ENCODE measurements around the gene SCMH1. TPM values are rescaled to one million over a fixed set of nuclear protein-coding genes. Genes with fewer than 3 reads are reported as not detected.

The SCMH1 gene
- total and polyA plus RNA-seq, 2 experiments from 2014 or later: 15.0 to 19.4 TPM

DNA sequence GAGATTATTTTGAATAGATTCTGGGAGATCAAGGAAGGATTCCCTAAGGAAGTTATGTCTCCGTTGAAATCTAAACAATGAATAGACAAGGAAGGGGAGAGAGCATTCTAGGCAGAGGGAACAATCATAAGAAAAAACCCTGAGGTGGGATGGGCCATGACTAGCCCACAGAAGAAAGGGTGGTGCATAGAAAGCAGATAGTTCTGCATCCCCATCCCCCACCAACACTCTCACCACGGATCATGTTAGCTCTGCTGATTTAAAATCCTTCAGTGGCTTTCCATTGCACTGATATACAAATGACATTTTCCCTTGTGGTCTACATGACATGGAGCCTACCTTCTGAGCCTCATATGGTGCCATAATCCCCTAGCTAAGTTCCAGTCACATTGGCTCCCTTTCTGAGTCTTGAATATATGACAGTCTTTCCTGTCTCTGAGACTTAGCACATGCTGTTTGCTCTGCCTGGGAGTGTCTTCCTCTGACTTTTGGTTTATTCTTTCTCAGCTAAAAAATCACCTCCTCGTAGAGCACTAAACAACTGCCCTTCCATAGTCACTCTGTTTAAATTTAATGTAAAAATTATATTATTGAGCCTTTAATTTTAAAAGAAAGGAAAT, 15.2 kb downstream of the SCMH1 start:
- H3F3A ChIP-seq (replicated peaks; ENCODE audit: low read depth): no peaks in the 10 kb centered on the region

DNA sequence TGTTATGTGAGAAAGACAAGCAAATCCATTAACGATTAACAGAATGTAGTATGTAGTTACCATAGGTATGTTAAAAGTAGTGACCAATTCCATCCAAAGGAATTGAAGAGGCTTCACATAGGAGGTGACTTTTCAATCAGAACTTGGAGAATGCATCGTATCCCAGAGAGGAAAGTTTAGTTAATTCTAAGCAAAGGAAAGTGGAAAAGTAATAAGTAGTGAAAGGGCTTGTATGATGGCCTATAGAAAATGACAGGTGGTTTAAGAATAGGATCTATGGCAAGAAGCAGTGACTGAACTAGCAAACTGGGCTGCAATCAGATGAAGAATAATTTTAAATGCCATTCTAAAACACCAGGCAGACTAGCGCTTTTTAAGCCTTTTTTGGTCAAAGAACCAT, 16.6 kb downstream of the SCMH1 start:
- TF ChIP-seq EZH2phosphoT487 (IDR thresholded peaks at IDR 0.05; ENCODE audit: unreplicated experiment) (no peak), ZNF114 (CRISPR knock-in tag; IDR thresholded peaks at IDR 0.05) (no peak), NANOG (IDR thresholded peaks at IDR 0.05; ENCODE audit: borderline replicate concordance) (no peak)
- TF ChIP-seq, protein P1, sequence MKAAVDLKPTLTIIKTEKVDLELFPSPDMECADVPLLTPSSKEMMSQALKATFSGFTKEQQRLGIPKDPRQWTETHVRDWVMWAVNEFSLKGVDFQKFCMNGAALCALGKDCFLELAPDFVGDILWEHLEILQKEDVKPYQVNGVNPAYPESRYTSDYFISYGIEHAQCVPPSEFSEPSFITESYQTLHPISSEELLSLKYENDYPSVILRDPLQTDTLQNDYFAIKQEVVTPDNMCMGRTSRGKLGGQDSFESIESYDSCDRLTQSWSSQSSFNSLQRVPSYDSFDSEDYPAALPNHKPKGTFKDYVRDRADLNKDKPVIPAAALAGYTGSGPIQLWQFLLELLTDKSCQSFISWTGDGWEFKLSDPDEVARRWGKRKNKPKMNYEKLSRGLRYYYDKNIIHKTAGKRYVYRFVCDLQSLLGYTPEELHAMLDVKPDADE (IDR thresholded peaks at IDR 0.05): no peak
- TF ChIP-seq, protein P2, sequence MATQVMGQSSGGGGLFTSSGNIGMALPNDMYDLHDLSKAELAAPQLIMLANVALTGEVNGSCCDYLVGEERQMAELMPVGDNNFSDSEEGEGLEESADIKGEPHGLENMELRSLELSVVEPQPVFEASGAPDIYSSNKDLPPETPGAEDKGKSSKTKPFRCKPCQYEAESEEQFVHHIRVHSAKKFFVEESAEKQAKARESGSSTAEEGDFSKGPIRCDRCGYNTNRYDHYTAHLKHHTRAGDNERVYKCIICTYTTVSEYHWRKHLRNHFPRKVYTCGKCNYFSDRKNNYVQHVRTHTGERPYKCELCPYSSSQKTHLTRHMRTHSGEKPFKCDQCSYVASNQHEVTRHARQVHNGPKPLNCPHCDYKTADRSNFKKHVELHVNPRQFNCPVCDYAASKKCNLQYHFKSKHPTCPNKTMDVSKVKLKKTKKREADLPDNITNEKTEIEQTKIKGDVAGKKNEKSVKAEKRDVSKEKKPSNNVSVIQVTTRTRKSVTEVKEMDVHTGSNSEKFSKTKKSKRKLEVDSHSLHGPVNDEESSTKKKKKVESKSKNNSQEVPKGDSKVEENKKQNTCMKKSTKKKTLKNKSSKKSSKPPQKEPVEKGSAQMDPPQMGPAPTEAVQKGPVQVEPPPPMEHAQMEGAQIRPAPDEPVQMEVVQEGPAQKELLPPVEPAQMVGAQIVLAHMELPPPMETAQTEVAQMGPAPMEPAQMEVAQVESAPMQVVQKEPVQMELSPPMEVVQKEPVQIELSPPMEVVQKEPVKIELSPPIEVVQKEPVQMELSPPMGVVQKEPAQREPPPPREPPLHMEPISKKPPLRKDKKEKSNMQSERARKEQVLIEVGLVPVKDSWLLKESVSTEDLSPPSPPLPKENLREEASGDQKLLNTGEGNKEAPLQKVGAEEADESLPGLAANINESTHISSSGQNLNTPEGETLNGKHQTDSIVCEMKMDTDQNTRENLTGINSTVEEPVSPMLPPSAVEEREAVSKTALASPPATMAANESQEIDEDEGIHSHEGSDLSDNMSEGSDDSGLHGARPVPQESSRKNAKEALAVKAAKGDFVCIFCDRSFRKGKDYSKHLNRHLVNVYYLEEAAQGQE (IDR thresholded peaks at IDR 0.05; ENCODE audit: unreplicated experiment): no peak
- H3K4me1 ChIP-seq (ENCODE audit: insufficient read depth): peaks cover 8% of the 10 kb centered on the region; the same call in 1 of the 2 replicates
- Mint-ChIP-seq H3K36me3 (ENCODE audit: low read depth) (peaks cover 5% of the 10 kb centered on the region; the same call in 2 of the 3 replicates), H3K27ac (no peak overlapping the region), H3K4me3 (no peak overlapping the region), H3K4me1 (peaks cover 6% of the 10 kb centered on the region), H3K9me3 (peaks cover 1% of the 10 kb centered on the region; the same call in 1 of the 3 replicates), H3K27me3 (ENCODE audit: insufficient read depth, low read depth, poor library complexity) (no peaks in the 10 kb centered on the region)
- peaks cover 5% of the 10 kb centered on the region; the same call in 1 of the 2 replicates for H4K20me1 ChIP-seq (replicated peaks; ENCODE audit: insufficient read depth)
- H3K79me2 ChIP-seq (replicated peaks; ENCODE audit: insufficient read depth): peaks cover 5% of the 10 kb centered on the region
- H3K4me3 ChIP-seq: no peak overlapping the region
- H3F3A ChIP-seq (replicated peaks; ENCODE audit: low read depth): no peaks in the 10 kb centered on the region
- H2AFZ ChIP-seq: no peak overlapping the region
- no peak for DNase-seq (ENCODE audit: low spot score)
- no peaks in the 10 kb centered on the region for H3K36me3 ChIP-seq (ENCODE audit: insufficient read depth)
- no peak overlapping the region for H3K4me2 ChIP-seq
- no peak for ATAC-seq
- H3K27me3 ChIP-seq (ENCODE audit: insufficient read depth): no peaks in the 10 kb centered on the region
- no peak overlapping the region for H3K27ac ChIP-seq (ENCODE audit: low read depth)
- H3K9me2 ChIP-seq (ENCODE audit: insufficient read depth): no peaks in the 10 kb centered on the region

More for the DNA sequence above, 15.2 kb downstream of the SCMH1 start:
- Histone ChIP-seq H3K9me2 (ENCODE audit: insufficient read depth) (no peaks in the 10 kb centered on the region), H3K79me2 (replicated peaks; ENCODE audit: insufficient read depth) (peaks cover 5% of the 10 kb centered on the region), H3K4me1 (ENCODE audit: insufficient read depth) (peaks cover 8% of the 10 kb centered on the region; the same call in 1 of the 2 replicates), H3K4me2 (no peak overlapping the region), H4K20me1 (replicated peaks; ENCODE audit: insufficient read depth) (peaks cover 8% of the 10 kb centered on the region; the same call in 1 of the 2 replicates), H3K36me3 (ENCODE audit: insufficient read depth) (no peaks in the 10 kb centered on the region), H3K27me3 (ENCODE audit: insufficient read depth) (no peaks in the 10 kb centered on the region), H2AFZ (no peak overlapping the region), H3K4me3 (no peak overlapping the region), H3K27ac (ENCODE audit: low read depth) (no peak overlapping the region)
- Mint-ChIP-seq H3K9me3 (no peaks in the 10 kb centered on the region; the same call in 2 of the 3 replicates), H3K4me1 (peaks cover 6% of the 10 kb centered on the region), H3K4me3 (no peak overlapping the region), H3K27me3 (ENCODE audit: insufficient read depth, low read depth, poor library complexity) (no peaks in the 10 kb centered on the region), H3K36me3 (ENCODE audit: low read depth) (no peaks in the 10 kb centered on the region; the same call in 2 of the 3 replicates), H3K27ac (0 out of 2 replicates have a peak overlapping the region, but pooled peaks have one; percentile 47)
- DNase-seq (ENCODE audit: low spot score) (no peak), ATAC-seq (no peak)
- TF ChIP-seq, protein P1 (IDR thresholded peaks at IDR 0.05): no peak
- TF ChIP-seq, protein P2 (IDR thresholded peaks at IDR 0.05; ENCODE audit: unreplicated experiment): no peak
- TF ChIP-seq ZNF331 (CRISPR knock-in tag; IDR thresholded peaks at IDR 0.05; ENCODE audit: low read depth) (no peak), POLR2AphosphoS5 (IDR thresholded peaks at IDR 0.05; ENCODE audit: low read depth) (no peak), STAT1 (IDR thresholded peaks at IDR 0.05; ENCODE audit: unreplicated experiment) (no peak)
